NCI-H2171 treated with DMSO at 0.1 percent for 48 hours (cell line): ENCODE data around the gene CLMN.

Source experiments
- DNase-seq: peaks from one replicate; lab custom pipeline; 2025; lab: John Stamatoyannopoulos, UW

The CLMN gene

GRCh38 chr14:95320078-95320895 is 579 bp upstream of the CLMN start:
- DNase-seq: peak; percentile 56

GRCh38 chr14:95318399-95319311 is 1.1 kb downstream of the CLMN start:
- DNase-seq: no peak

- DNase-seq: no peak
Measured at GRCh38 chr14:95317817-95318343, 1.8 kb downstream of the CLMN start.

DNA sequence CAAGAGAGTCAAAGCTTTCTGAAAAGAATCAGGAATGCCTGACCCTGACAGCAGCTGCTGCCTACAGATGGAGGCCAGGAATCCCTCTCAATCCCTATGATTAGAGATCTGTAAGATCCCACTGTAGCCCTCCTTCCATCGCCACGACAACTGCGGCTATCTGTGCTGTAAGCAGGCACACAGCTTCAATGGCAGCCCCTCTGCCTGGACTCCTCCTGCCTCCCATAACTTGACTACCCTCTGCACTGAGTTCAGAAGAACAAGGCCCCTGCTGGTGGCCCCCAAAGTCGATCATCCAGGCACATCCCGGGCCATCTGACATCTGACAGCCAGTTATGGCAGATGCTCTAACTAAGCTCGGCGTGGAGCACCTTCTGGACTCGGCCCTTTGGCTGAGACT is 2.9 kb downstream of the CLMN start:
- peak; percentile 39 for DNase-seq

DNA sequence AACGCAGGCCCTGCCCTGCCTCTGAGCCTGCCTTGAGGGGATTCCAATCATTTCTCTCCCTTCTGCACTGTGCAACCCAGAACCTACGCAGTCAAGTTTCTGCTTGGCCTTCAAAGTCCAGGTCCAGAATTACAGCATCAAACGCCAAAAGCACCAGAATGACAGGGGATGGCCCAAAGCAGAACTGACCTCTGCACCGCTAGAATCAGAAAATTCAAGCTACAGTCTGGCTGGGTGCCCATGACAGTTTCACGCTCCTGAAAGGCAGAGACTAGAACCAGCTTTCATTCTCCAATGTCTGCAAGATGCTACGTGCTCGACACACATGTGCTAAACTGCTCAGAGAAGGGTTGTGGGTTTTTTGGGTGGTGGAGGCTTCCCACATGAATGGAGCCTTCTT is 4.1 kb downstream of the CLMN start:
- DNase-seq: no peak

GRCh38 chr14:95315156-95315555 is 4.6 kb downstream of the CLMN start:
- DNase-seq: no peak

DNA sequence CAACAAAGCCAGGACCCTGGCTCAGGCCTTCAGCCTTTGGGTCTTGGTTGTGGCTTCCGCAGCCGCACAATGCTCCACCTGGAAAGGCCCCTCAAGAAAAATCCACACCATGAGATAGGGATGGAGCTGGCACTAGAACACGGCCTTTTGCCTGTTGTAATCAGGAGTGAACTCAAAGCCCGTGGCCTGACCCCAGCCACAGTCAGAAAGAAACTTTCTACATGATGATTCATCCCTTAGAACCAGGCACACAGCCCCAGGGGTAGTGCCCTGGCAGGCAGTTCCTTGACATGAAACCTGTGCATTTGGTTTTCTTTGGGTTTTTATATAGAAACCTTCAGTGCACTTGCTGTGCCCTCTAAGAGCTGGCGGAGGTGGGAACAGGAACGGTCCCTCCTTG is 5.1 kb downstream of the CLMN start:
- no peak for DNase-seq

DNA sequence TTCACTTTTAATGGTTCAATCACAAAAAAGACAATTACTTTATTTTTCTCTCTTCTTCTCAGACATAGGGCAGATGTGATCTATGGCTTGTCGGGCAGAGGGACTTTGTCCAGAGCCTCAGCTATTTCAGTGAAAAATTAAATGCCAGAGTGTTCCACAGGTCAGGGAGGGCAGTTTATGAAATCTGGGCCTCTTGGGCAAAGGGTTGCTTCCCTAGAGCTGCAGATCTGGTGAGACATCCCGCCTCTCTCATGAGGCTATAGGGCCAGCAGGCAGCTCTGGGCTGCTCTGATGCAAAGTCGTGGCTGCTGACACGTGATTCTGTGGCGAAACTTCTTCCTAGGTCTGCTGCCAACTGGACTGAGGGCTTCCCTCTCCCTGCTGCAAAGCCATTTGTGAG is 6.0 kb downstream of the CLMN start:
- DNase-seq: no peak

GRCh38 chr14:95313190-95313589 is 6.5 kb downstream of the CLMN start:
- no peak for DNase-seq

GRCh38 chr14:95312311-95312710 is 7.4 kb downstream of the CLMN start:
- DNase-seq: no peak

DNA sequence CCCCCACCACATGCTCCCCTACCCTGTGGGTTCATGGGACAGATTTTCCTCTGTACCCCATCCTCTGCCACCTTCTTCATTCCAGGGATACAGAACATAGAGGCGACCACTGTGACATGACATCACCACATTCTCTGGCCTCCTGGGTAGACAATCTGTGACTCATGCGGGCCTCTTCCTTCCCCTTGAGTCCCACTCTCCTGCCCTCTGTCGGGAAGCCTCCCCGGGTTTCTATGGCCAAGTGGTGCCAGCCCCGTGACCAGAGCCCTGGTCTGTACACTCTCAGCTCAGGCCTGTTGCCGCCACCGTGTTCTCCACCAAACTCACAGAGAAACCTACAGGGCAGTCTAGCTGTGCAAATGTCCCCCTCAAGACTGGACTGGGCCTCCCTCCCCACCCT is 8.0 kb downstream of the CLMN start:
- DNase-seq: no peak

DNA sequence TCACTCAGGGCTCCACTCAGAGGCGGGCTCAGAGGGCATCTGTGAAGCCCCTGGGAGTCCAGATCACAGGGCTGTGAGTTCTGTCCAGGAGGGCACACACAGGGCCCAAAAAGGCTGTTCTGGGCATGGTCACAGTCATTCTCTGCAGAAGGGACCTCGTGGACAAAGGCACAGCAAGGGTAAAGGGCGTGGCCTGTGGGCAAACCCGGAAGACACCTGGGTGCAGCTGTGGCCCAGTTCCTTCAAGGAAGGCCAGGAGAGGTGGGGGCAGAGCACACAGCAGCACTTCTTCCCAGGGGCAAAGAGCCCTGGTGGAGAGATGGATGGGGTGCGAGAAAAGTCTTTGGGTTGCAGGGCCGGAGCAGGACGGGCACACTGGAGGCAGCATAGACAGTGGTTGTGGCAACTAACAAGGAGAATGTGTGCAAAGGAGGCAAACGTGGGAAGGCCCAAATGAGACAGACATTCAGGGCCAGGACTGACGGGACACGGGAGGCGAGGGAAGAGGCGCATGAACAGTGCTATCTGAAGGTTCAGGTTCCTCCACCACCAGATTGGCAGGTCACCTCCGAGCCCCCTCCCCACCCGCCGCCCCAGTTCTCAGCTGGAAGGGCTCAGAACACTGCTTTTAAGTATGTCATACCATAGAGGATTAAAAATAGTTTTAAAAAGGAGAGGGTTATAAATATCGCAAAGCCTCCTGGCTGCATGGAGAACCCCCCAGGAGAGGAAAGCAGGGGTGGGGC is 8.9 kb downstream of the CLMN start:
- DNase-seq: no peak

DNA sequence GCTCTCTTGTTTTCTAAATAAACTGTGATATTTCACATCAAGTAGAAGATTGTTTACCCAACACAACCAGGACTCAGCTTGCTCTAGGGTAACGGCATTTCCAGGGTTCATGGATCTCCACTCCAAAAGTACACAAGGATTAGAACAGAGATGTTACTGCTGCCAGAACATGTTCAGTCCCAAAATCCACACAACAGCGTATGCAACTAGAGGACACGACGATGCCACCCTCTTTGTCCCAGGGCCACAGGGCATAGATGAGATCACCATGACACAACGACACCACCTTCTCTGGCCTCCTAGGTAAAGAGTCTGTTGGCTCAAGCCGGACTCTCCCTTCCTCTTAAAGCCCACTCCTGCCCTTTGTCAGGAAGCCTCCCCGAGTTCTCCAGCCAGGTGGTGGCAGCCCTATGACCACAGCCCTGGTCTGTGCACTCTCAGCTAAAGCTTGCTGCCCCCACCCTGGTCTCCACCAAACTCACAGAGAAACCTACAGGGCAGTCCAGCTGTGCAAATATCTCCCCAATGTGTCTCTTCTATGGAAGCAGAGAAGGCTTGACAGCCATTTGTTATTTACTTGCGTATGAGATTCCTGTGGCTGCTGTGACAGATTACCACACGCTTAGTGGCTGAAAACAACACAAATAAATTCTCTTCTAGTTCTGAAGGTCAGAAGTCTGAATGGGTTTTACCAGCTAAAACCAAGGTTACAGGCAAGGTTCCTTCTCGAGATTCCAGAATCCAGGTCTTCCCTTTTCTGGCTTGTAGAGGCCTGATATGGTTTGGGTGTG is 10.3 kb downstream of the CLMN start:
- no peak for DNase-seq

DNA sequence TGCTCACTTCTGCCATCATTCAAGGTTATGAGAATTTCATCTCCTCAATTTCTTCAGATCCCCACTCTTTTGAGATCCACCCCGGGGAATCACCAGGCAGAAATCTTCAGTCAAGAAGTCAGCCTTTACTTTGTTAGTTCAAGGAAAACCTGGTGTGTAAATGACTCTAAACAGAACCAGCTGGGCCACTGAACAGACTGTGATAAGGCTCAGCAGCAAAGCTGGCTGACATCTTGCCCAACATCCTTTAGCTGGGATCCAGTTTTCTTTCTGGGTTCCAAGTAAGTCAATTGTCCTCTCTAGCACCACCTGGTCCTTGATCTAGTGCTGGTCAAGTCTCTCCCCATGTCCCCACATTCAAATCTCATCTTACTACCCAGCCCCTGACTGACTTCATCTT is 11.6 kb downstream of the CLMN start:
- no peak for DNase-seq

GRCh38 chr14:95307402-95308041 is 12.2 kb downstream of the CLMN start:
- no peak for DNase-seq

GRCh38 chr14:95305940-95306339 is 13.8 kb downstream of the CLMN start:
- DNase-seq: no peak

DNA sequence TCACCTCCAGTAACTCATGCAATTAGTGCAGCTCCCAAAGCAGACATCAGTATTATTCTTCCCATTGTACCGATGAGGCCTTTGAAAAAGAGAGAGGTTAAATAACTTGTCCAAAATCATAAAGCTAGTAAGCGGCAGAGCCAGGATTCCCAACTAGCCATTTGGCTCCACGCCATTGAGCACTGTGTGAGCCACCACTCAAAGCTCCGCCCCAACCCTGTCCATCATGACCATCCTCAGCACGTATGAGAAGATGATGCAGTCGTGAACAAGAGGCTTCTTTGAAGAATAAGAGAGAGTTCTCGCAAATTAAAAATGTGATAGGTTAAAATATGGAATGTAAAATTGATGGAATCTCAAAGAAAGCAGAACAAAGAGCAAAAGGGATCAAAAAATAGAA is 14.6 kb downstream of the CLMN start:
- DNase-seq: no peak

DNA sequence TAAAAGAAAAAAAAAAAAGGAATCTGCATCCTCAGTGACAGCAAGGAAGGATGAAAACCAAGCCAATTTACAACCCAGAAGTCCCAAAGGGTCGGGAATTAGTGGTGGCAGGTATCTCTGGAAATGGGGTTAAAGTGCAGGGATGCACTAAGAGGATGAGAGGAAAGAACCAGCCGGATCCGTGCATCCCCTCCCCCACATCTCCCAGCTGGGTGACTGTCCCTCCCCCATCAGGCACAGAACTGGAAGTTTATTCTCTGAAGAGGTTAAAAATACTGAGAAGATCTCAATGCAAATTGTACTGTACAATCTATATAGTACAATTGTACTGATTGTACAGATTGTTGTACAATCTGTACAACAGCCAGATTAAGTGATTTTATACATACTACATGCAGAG is 15.4 kb downstream of the CLMN start:
- DNase-seq: no peak

DNA sequence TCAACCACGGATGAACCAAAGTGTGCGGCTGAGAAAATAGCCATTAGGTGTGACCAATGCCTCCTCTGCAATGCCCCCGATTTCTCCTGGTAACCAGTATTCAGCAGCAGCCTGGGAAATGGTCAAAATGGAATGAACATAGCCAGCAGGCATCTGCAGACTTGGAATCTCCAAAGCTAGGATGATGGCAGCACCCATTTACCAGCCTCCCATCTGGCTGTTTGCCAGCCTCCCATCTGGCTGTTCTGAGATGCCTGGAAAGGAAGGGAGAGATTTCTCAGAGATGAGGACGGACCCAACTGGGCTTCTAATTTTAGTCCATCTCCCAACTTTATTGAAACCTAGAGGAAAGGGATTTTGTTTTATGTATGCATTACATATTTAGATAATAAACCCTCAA is 16.2 kb downstream of the CLMN start:
- DNase-seq: peak; percentile 82

DNA sequence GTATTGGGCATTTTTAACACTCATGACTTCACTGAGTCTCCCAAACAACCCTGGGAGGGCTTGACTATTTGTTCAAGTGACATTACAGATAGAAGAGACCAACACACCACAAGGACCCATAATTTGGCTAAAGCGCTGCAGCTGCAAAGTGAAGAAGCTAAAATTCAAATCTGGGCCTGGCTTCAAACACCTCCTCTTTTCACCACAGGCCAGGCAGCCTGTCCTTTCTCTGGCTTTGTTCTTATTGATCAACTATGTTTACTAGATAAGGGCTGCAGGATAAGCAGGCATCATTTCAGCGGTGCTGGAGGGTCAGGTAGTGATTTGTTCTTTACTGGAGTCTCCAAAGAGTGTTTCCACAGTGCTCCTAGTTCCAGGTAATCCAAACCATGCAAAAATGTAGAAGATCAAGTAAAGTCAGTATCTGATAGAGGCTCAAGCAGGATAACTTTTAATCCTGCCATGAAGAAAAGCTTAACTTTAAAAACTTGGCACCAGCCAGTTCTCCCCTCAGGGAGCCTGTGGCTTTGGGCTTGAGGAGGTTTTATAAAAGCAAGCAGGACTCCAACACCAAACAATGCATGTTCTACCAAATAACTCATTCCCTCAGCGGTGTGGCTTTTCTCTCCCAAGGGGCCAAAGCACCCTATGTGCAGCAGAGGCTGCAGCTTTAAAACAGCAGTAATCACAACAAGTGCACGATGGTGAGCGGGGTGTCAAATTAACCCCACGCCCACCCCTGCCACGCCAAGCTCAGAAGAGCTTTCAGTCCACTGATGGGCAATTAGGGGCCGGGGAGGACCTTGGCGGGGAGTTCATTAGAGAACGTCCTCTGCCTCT is 16.8 kb downstream of the CLMN start:
- no peak for DNase-seq
